HFFc6 (cell line): Measurements from ENCODE around the gene MLXIPL. TPM values are rescaled to one million over a fixed set of nuclear protein-coding genes. Genes with fewer than 3 reads are reported as not detected.
"Not testable (repeated sequence)": the region's sequence is repeated elsewhere in the genome, so short reads cannot be mapped to it uniquely, and the experiment has no call there.

Experiments used
- DNase-seq: peaks from one replicate; pipeline ENCODE4 v3.0.0-alpha.2; 2018
- H3K27ac Mint-ChIP-seq: 2 replicates; pipeline ENCODE4 v1.8.0; 2020; ENCODE audit warnings: mild to moderate bottlenecking, mixed read lengths
- H3K27me3 Mint-ChIP-seq: 2 replicates; pipeline ENCODE4 v1.8.0; 2021; ENCODE audit warnings: mild to moderate bottlenecking, moderate library complexity, mixed read lengths; ENCODE audit not compliant: insufficient read depth
- H3K36me3 Mint-ChIP-seq: 2 replicates; pipeline ENCODE4 v1.8.0; 2021; ENCODE audit warnings: low read depth, mixed read lengths
- H3K4me1 Mint-ChIP-seq: 2 replicates; pipeline ENCODE4 v1.8.0; 2020; ENCODE audit warnings: low read depth, mixed read lengths
- H3K4me3 Mint-ChIP-seq: 2 replicates; pipeline ENCODE4 v1.8.0; 2020; ENCODE audit warnings: mild to moderate bottlenecking, moderate library complexity, mixed read lengths
- H3K9me3 Mint-ChIP-seq: 2 replicates; pipeline ENCODE4 v1.8.0; 2020; ENCODE audit warnings: mild to moderate bottlenecking, mixed read lengths
- CTCF ChIP-seq: fragments of 200-600 bp; sonication (generic); IDR thresholded peaks from 2 replicates; pipeline ENCODE4 v1.5.0; 2021; ENCODE audit warnings: antibody characterized with exemption, mild to moderate bottlenecking
- total RNA-seq, 6 experiments: library from RNA; stranded (reverse); fragmentation: NEBNext Ultra II Directional; extraction: Animal tissue kit (Norgen Biotek cat#: 25700); gene quantifications; 2 replicates in 1 of 6; 3 replicates in 5 of 6; pipeline ENCODE4 v1.2.3, GENCODE V29; 2021

The MLXIPL gene
- total RNA-seq, 6 experiments from 2014 or later, result not detected

- Mint-ChIP-seq H3K27me3 (peaks cover 2% of the 10 kb centered on the region), H3K4me1 (peaks cover 15% of the 10 kb centered on the region), H3K27ac (no peak overlapping the region), H3K9me3 (no peaks in the 10 kb centered on the region), H3K4me3 (no peak overlapping the region), H3K36me3 (peaks cover 7% of the 10 kb centered on the region; the same call in 1 of the 2 replicates)
- no peak for TF ChIP-seq CTCF
- DNase-seq, result no peak
Measured at GRCh38 chr7:73669288-73669701, 45.0 kb upstream of the MLXIPL start.

- H3K4me1 Mint-ChIP-seq, result peaks cover 15% of the 10 kb centered on the region
- H3K4me3 Mint-ChIP-seq, result peak overlapping the region; percentile 93
- no peak overlapping the region for H3K27ac Mint-ChIP-seq
- DNase-seq, result no peak
- TF ChIP-seq CTCF, result no peak
- H3K27me3 Mint-ChIP-seq, result peaks cover 2% of the 10 kb centered on the region
- no peaks in the 10 kb centered on the region for H3K9me3 Mint-ChIP-seq
- H3K36me3 Mint-ChIP-seq, result peaks cover 7% of the 10 kb centered on the region; the same call in 1 of the 2 replicates
Measured at GRCh38 chr7:73668886-73669230, 44.5 kb upstream of the MLXIPL start.

- peaks cover 2% of the 10 kb centered on the region for H3K9me3 Mint-ChIP-seq
- DNase-seq, result no peak
- peaks cover 3% of the 10 kb centered on the region for H3K27me3 Mint-ChIP-seq
- H3K27ac Mint-ChIP-seq, result peak overlapping the region; percentile 49; the same call in 1 of the 2 replicates
- peaks cover 15% of the 10 kb centered on the region for H3K4me1 Mint-ChIP-seq
- no peak for TF ChIP-seq CTCF
- peak overlapping the region; percentile 93 for H3K4me3 Mint-ChIP-seq
- peaks cover 7% of the 10 kb centered on the region; the same call in 1 of the 2 replicates for H3K36me3 Mint-ChIP-seq
Measured at GRCh38 chr7:73668103-73668885, 44.0 kb upstream of the MLXIPL start.

GRCh38 chr7:73667344-73668102 lies 43.2 kb upstream of the MLXIPL start, which contains the start of gene VPS37D:
Gene VPS37D, plus strand, starts transcription at chr7:73667831. Its CDS starts 128 bp downstream, at chr7:73667959.
- peaks cover 15% of the 10 kb centered on the region for H3K4me1 Mint-ChIP-seq
- H3K36me3 Mint-ChIP-seq, result peaks cover 7% of the 10 kb centered on the region; the same call in 1 of the 2 replicates
- H3K4me3 Mint-ChIP-seq, result peak within 1 kb of the TSS; percentile 93
- peak; percentile 90 for TF ChIP-seq CTCF
- DNase-seq, result peak; percentile 79
- H3K9me3 Mint-ChIP-seq, result peaks cover 6% of the 10 kb centered on the region
- H3K27me3 Mint-ChIP-seq, result peaks cover 8% of the 10 kb centered on the region
- peak within 1 kb of the TSS; percentile 49; the same call in 1 of the 2 replicates for H3K27ac Mint-ChIP-seq

- Mint-ChIP-seq H3K4me1 (peaks cover 9% of the 10 kb centered on the region; the same call in 1 of the 2 replicates), H3K36me3 (peaks cover 5% of the 10 kb centered on the region; the same call in 1 of the 2 replicates), H3K27me3 (peaks cover 17% of the 10 kb centered on the region), H3K4me3 (no peak overlapping the region), H3K9me3 (peaks cover 6% of the 10 kb centered on the region), H3K27ac (no peak overlapping the region)
- DNase-seq, result no peak
- no peak for TF ChIP-seq CTCF
Measured at GRCh38 chr7:73663033-73663432, 38.7 kb upstream of the MLXIPL start.

- not testable (repeated sequence) for H3K27ac Mint-ChIP-seq, H3K4me1 Mint-ChIP-seq, DNase-seq, H3K36me3 Mint-ChIP-seq, H3K9me3 Mint-ChIP-seq, H3K4me3 Mint-ChIP-seq
- H3K27me3 Mint-ChIP-seq, result peaks cover 17% of the 10 kb centered on the region
Measured at GRCh38 chr7:73660594-73660993, 36.3 kb upstream of the MLXIPL start.
